Erythroblast (primary cell): Measurements from ENCODE around the gene KCNG4.

ENCODE experiments used
- GATA1 ChIP-seq: IDR thresholded peaks from 2 replicates; pipeline ENCODE4 v1.6.1; 2011; ENCODE audit warnings: low read depth, mild to moderate bottlenecking, control low read depth, low read length, moderate library complexity
- POLR2A ChIP-seq: IDR thresholded peaks from 2 replicates; pipeline ENCODE4 v1.6.1; 2011; ENCODE audit warnings: mild to moderate bottlenecking, low read length

DNA sequence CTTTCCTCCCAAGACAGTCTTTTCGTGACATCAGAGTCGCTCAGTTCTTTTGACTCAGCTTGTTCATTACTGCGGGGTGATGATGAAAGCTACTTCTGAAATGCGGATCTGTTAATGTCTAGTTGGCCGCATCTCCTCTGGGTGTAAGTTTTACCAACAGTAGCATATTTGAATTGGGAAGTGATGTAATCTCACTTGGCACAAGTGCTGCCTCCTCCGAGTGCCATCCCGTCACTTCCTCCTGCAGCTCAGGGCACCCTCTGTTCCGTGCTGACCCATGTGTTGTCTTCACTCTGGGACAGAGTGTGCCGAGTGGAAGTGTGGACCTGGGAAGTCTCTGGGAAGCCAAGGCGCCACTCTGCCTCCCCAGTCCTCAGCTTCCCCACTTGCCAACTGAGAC, 40.0 kb downstream of the KCNG4 start:
- no peak for TF ChIP-seq POLR2A
- TF ChIP-seq GATA1 = no peak
